WTC11 (cell line): Measurements from ENCODE around the gene RDH11.

ENCODE experiments used
- ARID4B ChIP-seq: sonication (generic); formaldehyde crosslinking; IDR thresholded peaks from 2 replicates; pipeline ENCODE4 v1.8.0; 2023; ENCODE audit warnings: missing genetic modification reagents, mild to moderate bottlenecking, borderline replicate concordance
- ATF2 ChIP-seq: sonication (generic); formaldehyde crosslinking; IDR thresholded peaks from 2 replicates; pipeline ENCODE4 v1.8.1; 2022; ENCODE audit warnings: low read depth, missing genetic modification reagents, borderline replicate concordance
- CREM ChIP-seq: sonication (generic); formaldehyde crosslinking; IDR thresholded peaks from 2 replicates; pipeline ENCODE4 v1.8.1; 2022; ENCODE audit warnings: mild to moderate bottlenecking, missing genetic modification reagents, moderate library complexity
- ELF4 ChIP-seq: sonication (generic); formaldehyde crosslinking; IDR thresholded peaks from 2 replicates; pipeline ENCODE4 v1.8.1; 2022; ENCODE audit warnings: low read depth, mild to moderate bottlenecking, moderate library complexity, missing genetic modification reagents
- HMGXB4 ChIP-seq: sonication (generic); formaldehyde crosslinking; IDR thresholded peaks from 2 replicates; pipeline ENCODE4 v1.8.1; 2023; ENCODE audit warnings: mild to moderate bottlenecking, moderate library complexity, missing genetic modification reagents
- RELA ChIP-seq: sonication (generic); formaldehyde crosslinking; IDR thresholded peaks from 2 replicates; pipeline ENCODE4 v1.8.1; 2022; ENCODE audit warnings: missing genetic modification reagents, mild to moderate bottlenecking, borderline replicate concordance
- TF ChIP-seq, protein P1 (sequence below): fragments of 200-600 bp; IDR thresholded peaks from 2 replicates; pipeline ENCODE4 v1.8.0; 2022; ENCODE audit warnings: antibody characterized with exemption
- TF ChIP-seq, protein P2 (sequence below): sonication (generic); formaldehyde crosslinking; IDR thresholded peaks from 2 replicates; pipeline ENCODE4 v1.8.0; 2023; ENCODE audit warnings: missing genetic modification reagents

GRCh38 chr14:67663633-67664032 is 31.9 kb downstream of the RDH11 start:
- no peak for TF ChIP-seq ATF2 (CRISPR knock-in tag)
- TF ChIP-seq CREM (CRISPR knock-in tag) = no peak
- TF ChIP-seq RELA (CRISPR knock-in tag) = no peak
- TF ChIP-seq, protein P1, sequence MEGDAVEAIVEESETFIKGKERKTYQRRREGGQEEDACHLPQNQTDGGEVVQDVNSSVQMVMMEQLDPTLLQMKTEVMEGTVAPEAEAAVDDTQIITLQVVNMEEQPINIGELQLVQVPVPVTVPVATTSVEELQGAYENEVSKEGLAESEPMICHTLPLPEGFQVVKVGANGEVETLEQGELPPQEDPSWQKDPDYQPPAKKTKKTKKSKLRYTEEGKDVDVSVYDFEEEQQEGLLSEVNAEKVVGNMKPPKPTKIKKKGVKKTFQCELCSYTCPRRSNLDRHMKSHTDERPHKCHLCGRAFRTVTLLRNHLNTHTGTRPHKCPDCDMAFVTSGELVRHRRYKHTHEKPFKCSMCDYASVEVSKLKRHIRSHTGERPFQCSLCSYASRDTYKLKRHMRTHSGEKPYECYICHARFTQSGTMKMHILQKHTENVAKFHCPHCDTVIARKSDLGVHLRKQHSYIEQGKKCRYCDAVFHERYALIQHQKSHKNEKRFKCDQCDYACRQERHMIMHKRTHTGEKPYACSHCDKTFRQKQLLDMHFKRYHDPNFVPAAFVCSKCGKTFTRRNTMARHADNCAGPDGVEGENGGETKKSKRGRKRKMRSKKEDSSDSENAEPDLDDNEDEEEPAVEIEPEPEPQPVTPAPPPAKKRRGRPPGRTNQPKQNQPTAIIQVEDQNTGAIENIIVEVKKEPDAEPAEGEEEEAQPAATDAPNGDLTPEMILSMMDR = no peak
- TF ChIP-seq, protein P2, sequence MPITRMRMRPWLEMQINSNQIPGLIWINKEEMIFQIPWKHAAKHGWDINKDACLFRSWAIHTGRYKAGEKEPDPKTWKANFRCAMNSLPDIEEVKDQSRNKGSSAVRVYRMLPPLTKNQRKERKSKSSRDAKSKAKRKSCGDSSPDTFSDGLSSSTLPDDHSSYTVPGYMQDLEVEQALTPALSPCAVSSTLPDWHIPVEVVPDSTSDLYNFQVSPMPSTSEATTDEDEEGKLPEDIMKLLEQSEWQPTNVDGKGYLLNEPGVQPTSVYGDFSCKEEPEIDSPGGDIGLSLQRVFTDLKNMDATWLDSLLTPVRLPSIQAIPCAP (CRISPR knock-in tag) = no peak
- no peak for TF ChIP-seq ELF4
- TF ChIP-seq HMGXB4 (CRISPR knock-in tag) = no peak
- no peak for TF ChIP-seq ARID4B (CRISPR knock-in tag)
